GM10266 (cell line): ENCODE data around the gene NID1.
"Not testable (repeated sequence)": the region's sequence is repeated elsewhere in the genome, so short reads cannot be mapped to it uniquely, and the experiment has no call there.

ENCODE experiments used
- DNase-seq: peaks from one replicate; pipeline ENCODE4 v3.0.0; 2012; ENCODE audit errors: extremely low spot score
- TF ChIP-seq, protein P1 (sequence below): IDR thresholded peaks from 2 replicates; pipeline ENCODE4 v1.5.1; 2012; ENCODE audit warnings: mild to moderate bottlenecking, low read depth; ENCODE audit not compliant: control insufficient read depth, insufficient read depth; ENCODE audit errors: missing control alignments

The NID1 gene

GRCh38 chr1:235933017-235933765 is 131.7 kb downstream of the NID1 start:
- TF ChIP-seq, protein P1, sequence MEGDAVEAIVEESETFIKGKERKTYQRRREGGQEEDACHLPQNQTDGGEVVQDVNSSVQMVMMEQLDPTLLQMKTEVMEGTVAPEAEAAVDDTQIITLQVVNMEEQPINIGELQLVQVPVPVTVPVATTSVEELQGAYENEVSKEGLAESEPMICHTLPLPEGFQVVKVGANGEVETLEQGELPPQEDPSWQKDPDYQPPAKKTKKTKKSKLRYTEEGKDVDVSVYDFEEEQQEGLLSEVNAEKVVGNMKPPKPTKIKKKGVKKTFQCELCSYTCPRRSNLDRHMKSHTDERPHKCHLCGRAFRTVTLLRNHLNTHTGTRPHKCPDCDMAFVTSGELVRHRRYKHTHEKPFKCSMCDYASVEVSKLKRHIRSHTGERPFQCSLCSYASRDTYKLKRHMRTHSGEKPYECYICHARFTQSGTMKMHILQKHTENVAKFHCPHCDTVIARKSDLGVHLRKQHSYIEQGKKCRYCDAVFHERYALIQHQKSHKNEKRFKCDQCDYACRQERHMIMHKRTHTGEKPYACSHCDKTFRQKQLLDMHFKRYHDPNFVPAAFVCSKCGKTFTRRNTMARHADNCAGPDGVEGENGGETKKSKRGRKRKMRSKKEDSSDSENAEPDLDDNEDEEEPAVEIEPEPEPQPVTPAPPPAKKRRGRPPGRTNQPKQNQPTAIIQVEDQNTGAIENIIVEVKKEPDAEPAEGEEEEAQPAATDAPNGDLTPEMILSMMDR = no peak
- no peak for DNase-seq

DNA sequence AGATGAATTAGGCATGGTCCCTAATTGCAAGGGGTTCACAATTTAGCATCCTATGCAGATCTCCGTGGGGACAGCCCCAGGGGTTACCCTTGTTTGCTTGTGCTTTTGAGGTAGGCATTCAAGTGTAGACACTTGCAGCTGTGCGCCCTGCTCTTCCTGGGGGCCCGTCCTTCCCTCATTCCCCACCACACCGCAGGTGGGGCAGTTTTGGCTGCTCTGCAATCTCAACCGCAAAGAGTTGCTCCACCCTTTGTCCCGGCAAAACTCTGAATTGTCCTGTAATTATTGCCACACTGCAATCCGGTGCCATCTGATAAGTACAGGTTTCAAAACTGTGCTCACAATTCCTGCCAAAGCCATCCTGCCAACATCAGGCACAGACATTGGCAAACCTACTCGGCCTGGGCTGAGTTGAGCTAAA is 132.8 kb downstream of the NID1 start:
- no peak for DNase-seq
- TF ChIP-seq, protein P1 = no peak

DNA sequence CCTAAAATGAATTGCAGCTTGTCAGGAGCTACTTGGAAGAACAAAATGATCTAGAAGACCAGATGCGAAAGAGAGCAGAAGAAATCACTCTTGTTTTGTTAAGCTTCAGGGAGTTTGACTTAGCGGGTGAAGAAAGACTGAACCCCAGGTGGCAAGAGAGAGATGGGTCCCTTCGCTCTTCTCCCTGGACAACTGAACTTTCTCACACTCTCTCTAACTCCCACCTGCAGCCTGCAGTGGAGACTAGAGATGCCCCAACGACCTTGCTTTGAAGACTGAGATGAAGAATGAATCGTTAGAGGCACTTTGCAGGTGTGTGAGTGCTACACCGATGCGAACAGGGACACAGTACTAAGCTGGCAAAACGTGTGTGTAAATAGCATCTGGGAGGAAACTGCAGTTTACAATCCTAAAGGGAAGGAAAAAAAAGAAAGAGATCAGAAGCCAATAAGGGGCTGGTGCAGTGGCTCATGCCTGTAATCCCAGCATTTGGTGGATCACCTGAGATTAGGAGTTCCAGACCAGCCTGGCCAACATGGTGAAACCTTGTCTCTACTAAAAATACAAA is 133.6 kb downstream of the NID1 start:
- DNase-seq = no peak
- TF ChIP-seq, protein P1 = no peak

DNA sequence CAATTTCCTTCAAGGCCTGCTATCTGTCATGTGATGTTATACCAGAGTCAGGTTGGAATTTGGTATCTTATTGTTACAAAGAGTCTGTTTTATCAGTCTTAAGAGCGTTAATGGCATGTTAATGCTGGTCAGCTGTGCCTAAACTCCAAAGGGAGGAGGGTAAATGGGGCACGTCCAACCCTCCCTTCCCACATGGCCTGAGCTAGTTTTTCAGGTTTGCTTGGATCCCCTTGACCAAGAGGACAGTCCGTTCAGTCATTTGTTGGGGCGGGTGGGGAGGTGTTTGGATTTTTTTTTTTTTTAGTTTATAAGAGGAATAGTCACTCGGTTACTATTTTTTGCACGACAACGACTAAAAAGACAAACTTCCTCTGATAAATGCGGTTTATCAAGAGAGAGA is 134.3 kb downstream of the NID1 start:
- no peak for DNase-seq
- TF ChIP-seq, protein P1 = no peak

DNA sequence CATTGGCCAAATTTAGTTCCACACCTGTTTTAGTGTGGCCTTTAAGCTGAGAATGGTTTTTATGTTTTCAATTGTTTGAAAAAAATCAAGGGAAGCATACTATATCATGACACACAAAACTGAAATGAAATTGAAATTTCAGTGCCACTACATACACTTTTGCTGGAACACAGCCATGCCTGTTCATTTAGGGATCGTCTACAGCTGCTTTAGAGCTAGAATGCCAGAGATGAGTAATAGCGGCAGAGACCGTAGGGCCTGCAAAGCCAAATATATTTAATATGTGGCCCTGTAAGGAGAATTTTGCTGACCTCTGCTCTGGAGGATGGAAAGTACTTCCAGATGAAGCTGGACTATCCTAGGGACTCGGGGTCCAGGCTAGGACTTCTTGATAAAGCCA is 135.7 kb downstream of the NID1 start:
- no peak for DNase-seq

DNA sequence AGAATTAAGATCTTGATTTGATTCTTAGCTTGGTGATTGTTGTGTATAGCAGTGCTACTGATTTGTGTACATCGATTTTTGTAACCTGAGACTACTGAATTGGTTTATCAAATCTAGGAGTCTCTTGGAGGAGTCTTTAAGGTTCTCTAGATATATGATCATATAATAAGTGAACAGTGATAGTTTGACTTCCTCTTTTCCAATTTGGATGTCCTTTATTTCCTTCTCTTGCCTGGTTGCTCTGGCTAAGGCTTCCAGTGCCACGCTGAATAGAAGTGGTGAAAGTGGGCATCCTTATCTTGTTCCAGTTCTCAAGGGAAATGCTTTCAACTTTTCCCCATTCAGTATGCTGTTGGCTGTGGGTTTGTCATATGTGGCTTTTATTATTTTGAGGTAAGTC is 136.7 kb downstream of the NID1 start:
- TF ChIP-seq, protein P1 = no peak
- no peak for DNase-seq

More for the DNA sequence above, 135.7 kb downstream of the NID1 start:
- TF ChIP-seq, protein P1 = no peak

GRCh38 chr1:235927551-235927950 is 137.3 kb downstream of the NID1 start:
- not testable (repeated sequence) for DNase-seq
